B cell (primary cell): ENCODE data around the gene FUOM. TPM values are rescaled to one million over a fixed set of nuclear protein-coding genes. Genes with fewer than 3 reads are reported as not detected.

Experiments
- ATAC-seq: fragments of 200-7000 bp; cut with Tn5 transposase; one replicate; pipeline ENCODE4 v1.10.0; 2021; ENCODE audit warnings: low read depth, mild to moderate bottlenecking, moderate number of reproducible peaks, moderate library complexity
- CTCF ChIA-PET: fragments of 350-600 bp; sonication (Branson Sonifier 250); formaldehyde crosslinking; loops from one replicate; lab custom pipeline; 2021; ENCODE audit warnings: antibody characterized with exemption, inconsistent platforms; lab: Charles Lee
- POLR2A ChIA-PET: fragments of 350-600 bp; sonication (Branson Sonifier 250); formaldehyde crosslinking; loops from one replicate; lab custom pipeline; 2021; ENCODE audit warnings: antibody characterized with exemption; lab: Charles Lee
- DNase-seq: peaks from one replicate; pipeline ENCODE4 v3.0.0; 2013
- H2AFZ ChIP-seq: 2 replicates; pipeline ENCODE4 v1.6.1; 2012; ENCODE audit warnings: mild to moderate bottlenecking, low read depth, low read length; ENCODE audit not compliant: insufficient read depth, poor library complexity, severe bottlenecking
- H3K27ac ChIP-seq, 2 donors: 1 replicate in 1 of 2; 2 replicates in 1 of 2; pipeline ENCODE4 v1.5.1; 2012 to 2013; ENCODE audit warnings: low read length in 2 of 2, mild to moderate bottlenecking in 2 of 2, moderate library complexity in 1 of 2
- H3K27me3 ChIP-seq, 4 experiments: fragments of 200-600 bp in 1 of 4; sonication (generic) in 1 of 4; replicated peaks in 1 of 4; 1 replicate in 2 of 4; 2 replicates in 2 of 4; pipeline versions ENCODE4 v1.6.1 to v1.7.0; 2013 to 2016; ENCODE audit warnings: low read length in 3 of 4, mild to moderate bottlenecking in 2 of 4, mixed read lengths in 1 of 4, moderate library complexity in 1 of 4; ENCODE audit not compliant: insufficient read depth in 4 of 4, control insufficient read depth in 3 of 4; ENCODE audit errors: control extremely low read depth in 1 of 4
- H3K36me3 ChIP-seq, 2 experiments: replicated peaks in 1 of 2; 1 replicate in 1 of 2; 2 replicates in 1 of 2; pipeline versions ENCODE4 v1.6.1 to v1.7.1; 2013; ENCODE audit warnings: low read length in 1 of 2; ENCODE audit not compliant: insufficient read depth in 2 of 2, control insufficient read depth in 1 of 2; ENCODE audit errors: control extremely low read depth in 1 of 2, extremely low read depth in 1 of 2
- H3K4me1 ChIP-seq, 2 donors: fragments of 200-600 bp in 1 of 2; sonication (generic) in 1 of 2; 1 replicate in 1 of 2; 2 replicates in 1 of 2; pipeline versions ENCODE4 v1.5.1 to v1.6.1; 2013 to 2017; ENCODE audit warnings: low read length in 2 of 2; ENCODE audit not compliant: control insufficient read depth in 2 of 2, insufficient read depth in 2 of 2
- H3K4me2 ChIP-seq: replicated peaks from 2 replicates; pipeline ENCODE3; 2012; ENCODE audit warnings: mild to moderate bottlenecking, low read depth, low read length; ENCODE audit not compliant: poor library complexity, severe bottlenecking
- H3K4me3 ChIP-seq, 5 experiments: fragments of 200-600 bp in 1 of 5; sonication (generic) in 1 of 5; 1 replicate in 3 of 5; 2 replicates in 2 of 5; pipeline versions ENCODE4 v1.5.1 to v1.7.0; 2011 to 2016; ENCODE audit warnings: low read length in 4 of 5, mild to moderate bottlenecking in 4 of 5, low read depth in 2 of 5, control low read depth in 1 of 5, moderate library complexity in 1 of 5; ENCODE audit not compliant: insufficient read depth in 1 of 5; ENCODE audit errors: control extremely low read depth in 1 of 5, extremely low read depth in 1 of 5
- H3K79me2 ChIP-seq: fragments of 200-600 bp; sonication (generic); one replicate; pipeline ENCODE4 v1.6.0; 2016; ENCODE audit warnings: low read length; ENCODE audit not compliant: control insufficient read depth, insufficient read depth
- H3K9ac ChIP-seq: fragments of 200-600 bp; sonication (generic); 2 replicates; pipeline ENCODE4 v1.6.1; 2017; ENCODE audit warnings: mild to moderate bottlenecking, low read length, moderate library complexity
- H3K9me3 ChIP-seq, 3 donors: one replicate each; pipeline versions ENCODE4 v1.6.1 to v1.7.1; 2013; ENCODE audit warnings: low read length in 2 of 3; ENCODE audit not compliant: control insufficient read depth in 2 of 3, insufficient read depth in 1 of 3; ENCODE audit errors: control extremely low read depth in 1 of 3
- H4K20me1 ChIP-seq: 2 replicates; pipeline ENCODE4 v1.6.0; 2012; ENCODE audit warnings: mild to moderate bottlenecking, low read length; ENCODE audit not compliant: insufficient read depth, control insufficient read depth, poor library complexity, severe bottlenecking
- H3K27ac Mint-ChIP-seq: one replicate; pipeline ENCODE4 v1.8.0; 2021; ENCODE audit warnings: mixed read lengths
- H3K27me3 Mint-ChIP-seq: one replicate; pipeline ENCODE4 v1.8.0; 2021; ENCODE audit warnings: mixed read lengths
- H3K4me1 Mint-ChIP-seq: one replicate; pipeline ENCODE4 v1.8.0; 2021; ENCODE audit warnings: mixed read lengths
- H3K4me3 Mint-ChIP-seq: one replicate; pipeline ENCODE4 v1.8.0; 2021; ENCODE audit warnings: mixed read lengths
- H3K9me3 Mint-ChIP-seq: one replicate; pipeline ENCODE4 v1.8.0; 2022; ENCODE audit warnings: mixed read lengths; ENCODE audit not compliant: insufficient read depth
- EZH2 ChIP-seq: IDR thresholded peaks from 2 replicates; pipeline ENCODE4 v1.6.1; 2012; ENCODE audit warnings: borderline replicate concordance, low read depth, mild to moderate bottlenecking, moderate library complexity, low read length; ENCODE audit not compliant: insufficient read depth, poor library complexity, severe bottlenecking
- WGBS: methylation state at CpG from one replicate; pipeline ENCODE4 v1.1.5; 2013; ENCODE audit warnings: missing lambda C conversion rate; ENCODE audit not compliant: insufficient coverage; 5-methylcytosine and 5-hydroxymethylcytosine counted together
- intact Hi-C: fragments of 100-400 bp; cut with micrococcal nuclease; formaldehyde crosslinking; loops from one replicate; pipeline ENCODE4 v1.10.0; 2022
- polyA plus RNA-seq: library from polyadenylated mRNA; depleted of rRNA; stranded (reverse); fragments of >200 nt; gene quantifications from 2 replicates; pipeline ENCODE4 v1.2.3, GENCODE V29; 2012
- total RNA-seq, 2 donors: library from RNA; stranded (reverse); fragments of 120-200 nt in 1 of 2; gene quantifications; 1 replicate in 1 of 2; 2 replicates in 1 of 2; pipeline versions ENCODE4 v1.2.3 to v1.2.4, GENCODE V29; 2013 to 2022
- TF ChIP-seq, protein P1 (sequence below): fragments of 200-600 bp; IDR thresholded peaks from one replicate; pipeline ENCODE4 v1.8.0; 2022; ENCODE audit warnings: antibody characterized with exemption, mild to moderate bottlenecking

FUOM gene
- total and polyA plus RNA-seq, 2 donors (not counting 1 experiment from before 2014, with no cell fraction given) = 23.8 to 30.7 TPM

DNA sequence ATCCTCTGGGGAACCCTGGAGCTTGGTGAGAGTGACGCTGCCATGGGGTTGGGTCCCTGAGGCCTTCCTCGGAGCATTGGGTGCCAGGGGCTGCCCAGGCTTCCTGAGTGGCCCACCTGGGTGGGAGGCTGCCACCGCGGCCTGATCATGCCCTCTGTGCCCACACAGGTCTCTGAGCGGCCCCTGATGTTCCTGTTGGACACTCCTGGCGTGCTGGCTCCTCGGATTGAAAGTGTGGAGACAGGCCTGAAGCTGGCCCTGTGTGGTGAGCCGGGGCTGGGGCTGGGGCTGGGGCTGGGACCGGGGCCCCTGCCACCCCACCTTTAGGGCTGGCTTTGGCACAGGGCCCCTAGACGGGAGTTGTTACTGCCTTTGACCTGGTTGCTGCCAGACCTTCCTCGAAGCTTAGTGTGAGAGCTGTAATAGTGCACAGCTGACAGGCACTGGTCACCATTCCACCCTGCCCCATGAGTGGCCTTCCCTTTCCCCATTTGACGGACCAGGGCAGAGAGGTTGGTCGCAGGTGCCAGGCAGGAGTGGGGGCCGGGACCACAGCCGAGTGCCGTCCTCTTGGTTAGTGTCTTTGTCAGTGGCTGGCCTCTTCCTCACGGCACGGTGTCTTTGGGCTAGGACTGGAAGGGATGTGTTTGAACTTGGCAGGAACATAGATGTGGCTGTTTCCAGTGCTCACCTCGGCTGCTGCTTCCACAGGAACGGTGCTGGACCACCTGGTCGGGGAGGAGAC is 44.3 kb upstream of the FUOM start:
- ChIA-PET POLR2A (interaction anchor here (0.5 kb wide), 1 partner anchor 145 kb away, joined by 3 read pairs; no protein-coding TSS in a partner anchor), CTCF (no interaction called here)
- Histone ChIP-seq H3K4me1 (peaks cover 23 to 25% of the 10 kb centered on the region in 2 donors), H3K36me3 (peaks cover 3 to 48% of the 10 kb centered on the region in 2 experiments), H4K20me1 (peaks cover 61% of the 10 kb centered on the region), H3K4me3 (no peak overlapping the region), H3K79me2 (peaks cover 18% of the 10 kb centered on the region), H3K9me3 (peaks cover 0 to 3% (median 0%) of the 10 kb centered on the region in 3 donors), H2AFZ (no peak overlapping the region), H3K27me3 (no peaks in the 10 kb centered on the region), H3K9ac (no peak overlapping the region), H3K4me2 (no peak overlapping the region), H3K27ac (no peak overlapping the region)
- WGBS = 99% methylated on average over 15 of the region's 21 CpGs
- peaks cover 55% of the 10 kb centered on the region for H3K4me1 Mint-ChIP-seq
- ATAC-seq = no peak
- no peaks in the 10 kb centered on the region for H3K27me3 Mint-ChIP-seq
- H3K27ac Mint-ChIP-seq = peak overlapping the region; percentile 65
- H3K4me3 Mint-ChIP-seq = no peak overlapping the region
- intact Hi-C loops = loop anchor here (10.0 kb wide), 1 partner anchor 93 kb away; no protein-coding TSS in a partner anchor
- no peak for DNase-seq
- TF ChIP-seq, protein P1, sequence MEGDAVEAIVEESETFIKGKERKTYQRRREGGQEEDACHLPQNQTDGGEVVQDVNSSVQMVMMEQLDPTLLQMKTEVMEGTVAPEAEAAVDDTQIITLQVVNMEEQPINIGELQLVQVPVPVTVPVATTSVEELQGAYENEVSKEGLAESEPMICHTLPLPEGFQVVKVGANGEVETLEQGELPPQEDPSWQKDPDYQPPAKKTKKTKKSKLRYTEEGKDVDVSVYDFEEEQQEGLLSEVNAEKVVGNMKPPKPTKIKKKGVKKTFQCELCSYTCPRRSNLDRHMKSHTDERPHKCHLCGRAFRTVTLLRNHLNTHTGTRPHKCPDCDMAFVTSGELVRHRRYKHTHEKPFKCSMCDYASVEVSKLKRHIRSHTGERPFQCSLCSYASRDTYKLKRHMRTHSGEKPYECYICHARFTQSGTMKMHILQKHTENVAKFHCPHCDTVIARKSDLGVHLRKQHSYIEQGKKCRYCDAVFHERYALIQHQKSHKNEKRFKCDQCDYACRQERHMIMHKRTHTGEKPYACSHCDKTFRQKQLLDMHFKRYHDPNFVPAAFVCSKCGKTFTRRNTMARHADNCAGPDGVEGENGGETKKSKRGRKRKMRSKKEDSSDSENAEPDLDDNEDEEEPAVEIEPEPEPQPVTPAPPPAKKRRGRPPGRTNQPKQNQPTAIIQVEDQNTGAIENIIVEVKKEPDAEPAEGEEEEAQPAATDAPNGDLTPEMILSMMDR = no peak
- no peak for TF ChIP-seq EZH2
- no peaks in the 10 kb centered on the region for H3K9me3 Mint-ChIP-seq

DNA sequence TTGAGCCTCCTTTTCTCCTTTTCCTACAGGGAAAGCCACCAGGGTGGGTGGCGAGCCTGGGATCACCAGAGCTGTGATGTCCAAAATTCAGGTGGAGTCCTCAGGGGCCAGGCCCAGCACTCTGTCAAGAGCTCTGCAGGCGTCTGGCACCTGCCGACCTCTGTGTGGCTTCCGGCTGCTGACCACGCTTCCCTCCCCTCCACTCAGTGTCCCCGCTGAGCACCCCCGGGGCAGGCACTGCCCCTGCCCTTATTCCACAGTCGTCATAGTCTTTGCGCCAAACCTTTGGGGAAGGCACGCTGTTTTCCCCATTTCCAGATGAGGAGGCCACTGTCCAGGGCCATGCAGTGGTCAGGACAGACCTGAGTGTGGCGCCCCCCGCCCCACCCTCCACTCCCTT is 43.7 kb upstream of the FUOM start:
- peak overlapping the region; percentile 53 for H3K4me3 Mint-ChIP-seq
- WGBS = 86% methylated on average over 10 of the region's 12 CpGs
- peaks cover 18% of the 10 kb centered on the region for H3K79me2 ChIP-seq
- no peak overlapping the region for H3K4me3 ChIP-seq
- CTCF ChIA-PET = interaction anchor here (1.0 kb wide), 1 partner anchor 72 kb away, joined by 10 read pairs; no protein-coding TSS in a partner anchor
- H3K9ac ChIP-seq = no peak overlapping the region
- H4K20me1 ChIP-seq = peaks cover 61% of the 10 kb centered on the region
- H3K4me1 ChIP-seq = peaks cover 23 to 25% of the 10 kb centered on the region in 2 donors
- no peaks in the 10 kb centered on the region for H3K27me3 Mint-ChIP-seq
- no peaks in the 10 kb centered on the region for H3K27me3 ChIP-seq
- intact Hi-C loops = loop anchor here (10.0 kb wide), 1 partner anchor 93 kb away; no protein-coding TSS in a partner anchor
- POLR2A ChIA-PET = no interaction called here
- no peak for ATAC-seq
- H3K4me1 Mint-ChIP-seq = peaks cover 54% of the 10 kb centered on the region
- H3K36me3 ChIP-seq = peaks cover 2 to 48% of the 10 kb centered on the region in 2 experiments
- peak overlapping the region; percentile 58 for H3K4me2 ChIP-seq
- H3K9me3 ChIP-seq = peaks cover 0 to 3% (median 0%) of the 10 kb centered on the region in 3 donors
- DNase-seq = no peak
- H3K27ac Mint-ChIP-seq = peak overlapping the region; percentile 54
- TF ChIP-seq, protein P1 = no peak
- no peak for TF ChIP-seq EZH2
- H2AFZ ChIP-seq = no peak overlapping the region
- H3K9me3 Mint-ChIP-seq = no peaks in the 10 kb centered on the region
- H3K27ac ChIP-seq = peak overlapping the region in 1 of 2 donors; percentile 42
